GM18505 (cell line): ENCODE measurements around the gene ASB2.

Experiments
- ATAC-seq: cut with Tn5 transposase; IDR thresholded peaks from one replicate; pipeline ENCODE4 v1.9.1; 2021; ENCODE audit not compliant: unreplicated experiment
- POLR2A ChIP-seq: IDR thresholded peaks from 4 replicates; pipeline ENCODE4 v1.6.1; 2011; ENCODE audit warnings: borderline replicate concordance; ENCODE audit not compliant: insufficient read depth, insufficient read length; ENCODE audit errors: extremely low read depth

The ASB2 gene

GRCh38 chr14:93997916-93998870 lies 21.8 kb upstream of the ASB2 start:
- TF ChIP-seq POLR2A = no peak
- no peak for ATAC-seq

GRCh38 chr14:93997082-93997481 lies 20.7 kb upstream of the ASB2 start, which contains the start of gene CCDC197:
CCDC197 (plus strand) TSS chr14:93997301; CDS start chr14:93998132, 831 bp downstream.
- no peak for ATAC-seq

GRCh38 chr14:93996130-93996695 lies 19.8 kb upstream of the ASB2 start:
- no peak for ATAC-seq
- no peak for TF ChIP-seq POLR2A

More at GRCh38 chr14:93997082-93997481, 20.7 kb upstream of the ASB2 start, which contains the start of gene CCDC197:
- no peak for TF ChIP-seq POLR2A

- no peak for TF ChIP-seq POLR2A
- no peak for ATAC-seq
Observed at GRCh38 chr14:93994919-93995682, 18.7 kb upstream of the ASB2 start.

- ATAC-seq = no peak
- TF ChIP-seq POLR2A = no peak
Observed at GRCh38 chr14:93993382-93993781, 17.0 kb upstream of the ASB2 start.

GRCh38 chr14:93991649-93992048 lies 15.3 kb upstream of the ASB2 start:
- no peak for ATAC-seq
- no peak for TF ChIP-seq POLR2A

GRCh38 chr14:93991212-93991611 lies 14.8 kb upstream of the ASB2 start:
- no peak for TF ChIP-seq POLR2A
- ATAC-seq = no peak

GRCh38 chr14:93989939-93990338 lies 13.6 kb upstream of the ASB2 start:
- no peak for TF ChIP-seq POLR2A
- ATAC-seq = no peak

GRCh38 chr14:93987815-93988476 lies 11.6 kb upstream of the ASB2 start:
- TF ChIP-seq POLR2A = no peak
- no peak for ATAC-seq

- TF ChIP-seq POLR2A = no peak
Observed at GRCh38 chr14:93987376-93987775, 11.0 kb upstream of the ASB2 start.

GRCh38 chr14:93986955-93987354 lies 10.6 kb upstream of the ASB2 start:
- no peak for ATAC-seq
- no peak for TF ChIP-seq POLR2A

More at GRCh38 chr14:93987376-93987775, 11.0 kb upstream of the ASB2 start:
- ATAC-seq = no peak

GRCh38 chr14:93984987-93985410 lies 8.6 kb upstream of the ASB2 start:
- ATAC-seq = no peak
- no peak for TF ChIP-seq POLR2A

GRCh38 chr14:93984070-93984469 lies 7.7 kb upstream of the ASB2 start:
- no peak for ATAC-seq
- no peak for TF ChIP-seq POLR2A
